SIG-M5 treated with dmso at 0.1 percent for 504 hours (cell line): ENCODE data around the gene USP47.

ENCODE experiments used
- DNase-seq: peaks from one replicate; lab custom pipeline; 2025; ENCODE audit not compliant: unreplicated experiment; lab: John Stamatoyannopoulos, UW

USP47 gene

GRCh38 chr11:11979488-11980117 is 137.8 kb downstream of the USP47 start:
- DNase-seq, result no peak

DNA sequence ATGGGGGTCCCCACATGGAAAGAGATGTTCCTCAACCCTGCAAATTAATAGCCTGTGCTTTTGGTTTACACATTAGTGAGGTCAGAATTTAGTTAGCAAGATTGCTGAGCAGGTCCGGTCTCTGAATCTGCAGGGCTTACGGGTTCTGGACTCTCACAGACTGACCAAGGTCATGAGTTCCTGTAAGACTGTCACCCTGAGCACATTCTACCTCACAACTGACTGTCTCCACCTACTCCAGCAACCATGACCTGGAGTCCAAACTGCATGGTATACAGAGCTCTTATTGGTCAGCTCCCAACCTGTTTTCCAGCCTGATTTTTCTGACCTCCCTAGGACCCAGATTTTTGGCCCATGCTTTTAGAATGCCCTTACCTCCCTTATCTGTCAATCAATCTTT is 138.4 kb downstream of the USP47 start:
- no peak for DNase-seq

DNA sequence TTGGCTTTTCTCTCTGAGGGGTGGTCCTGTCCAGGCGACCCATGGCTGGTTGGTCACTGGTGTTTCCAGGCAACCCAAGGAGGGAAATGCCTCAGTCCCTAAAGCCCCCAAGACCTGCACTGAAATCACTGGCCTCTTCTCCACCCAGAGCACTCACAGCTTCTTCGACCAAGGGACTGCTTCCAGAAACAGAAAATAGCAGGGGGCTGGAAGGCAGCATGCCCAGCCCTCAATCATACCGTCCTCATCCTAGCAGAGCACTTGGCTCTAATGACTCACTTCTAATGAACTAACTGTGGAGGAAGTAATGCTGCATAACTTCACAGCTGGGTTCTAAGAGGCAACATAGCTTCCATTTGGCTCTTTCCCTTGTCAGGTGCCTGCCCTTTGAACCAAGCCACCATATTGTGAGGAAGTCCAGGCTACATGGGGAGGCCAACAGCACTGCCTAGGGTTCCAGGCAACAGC is 139.1 kb downstream of the USP47 start:
- DNase-seq, result no peak

GRCh38 chr11:11981364-11981763 is 139.6 kb downstream of the USP47 start:
- no peak for DNase-seq

DNA sequence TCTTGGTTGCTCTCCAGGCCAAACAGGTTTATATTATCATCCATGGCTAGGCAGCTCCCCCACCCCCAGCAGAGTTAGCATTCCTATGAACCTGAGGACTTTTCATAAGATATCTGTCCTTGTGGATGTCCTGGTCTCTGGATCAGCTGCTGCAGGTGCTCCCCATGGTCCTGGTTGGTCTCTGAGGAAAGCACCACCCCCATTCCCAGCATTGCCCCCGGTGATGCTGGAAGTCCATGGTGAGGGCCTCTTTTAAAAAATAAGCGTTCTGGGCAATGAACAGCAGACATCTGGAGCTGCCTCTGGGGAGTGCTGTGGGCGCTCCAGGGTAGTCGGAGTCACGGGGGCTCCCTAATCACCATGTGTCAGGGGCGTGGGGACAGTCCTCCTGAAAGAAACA is 140.1 kb downstream of the USP47 start:
- no peak for DNase-seq

DNA sequence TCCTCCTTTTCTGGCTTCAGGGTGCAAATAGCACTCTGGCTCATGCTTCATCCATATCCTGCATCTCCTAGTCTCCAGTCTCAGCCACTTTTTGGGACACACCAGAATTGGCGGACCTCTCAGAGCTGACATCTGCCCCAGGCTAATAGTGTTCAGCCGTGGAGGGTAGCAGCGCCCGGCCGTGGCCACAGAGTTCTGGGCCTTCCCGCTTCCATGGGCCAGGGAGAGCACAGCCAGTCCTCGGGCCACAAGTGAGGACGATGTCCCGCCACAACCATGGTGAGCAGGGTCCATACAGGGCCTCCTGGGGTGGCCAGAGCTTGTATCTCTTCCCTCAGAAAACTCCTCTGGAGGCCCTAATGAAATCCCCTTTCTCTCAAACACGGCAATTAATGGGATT is 140.7 kb downstream of the USP47 start:
- DNase-seq, result no peak

DNA sequence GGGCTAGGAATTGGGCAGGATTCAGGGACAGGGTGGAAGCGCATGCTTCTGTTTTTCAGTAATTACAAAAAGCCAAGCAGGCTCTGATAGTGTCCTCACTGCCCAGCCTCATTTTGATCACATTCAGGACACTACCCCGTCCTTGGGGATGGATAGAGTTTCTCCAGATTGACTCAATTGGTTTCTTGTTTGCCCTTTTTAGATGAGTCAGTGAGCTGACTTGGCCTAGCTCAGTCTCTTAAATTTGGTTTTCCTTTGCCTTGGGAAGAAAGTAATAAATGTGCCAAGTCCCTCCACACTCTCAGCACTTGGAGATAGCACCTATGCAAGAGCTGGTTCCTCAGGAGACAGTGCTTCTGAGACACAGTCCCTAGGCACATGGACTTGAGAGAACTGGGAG is 141.2 kb downstream of the USP47 start:
- DNase-seq, result no peak

GRCh38 chr11:11983427-11983826 is 141.7 kb downstream of the USP47 start:
- no peak for DNase-seq

- no peak for DNase-seq
Measured at GRCh38 chr11:11984563-11984962, 142.8 kb downstream of the USP47 start.

DNA sequence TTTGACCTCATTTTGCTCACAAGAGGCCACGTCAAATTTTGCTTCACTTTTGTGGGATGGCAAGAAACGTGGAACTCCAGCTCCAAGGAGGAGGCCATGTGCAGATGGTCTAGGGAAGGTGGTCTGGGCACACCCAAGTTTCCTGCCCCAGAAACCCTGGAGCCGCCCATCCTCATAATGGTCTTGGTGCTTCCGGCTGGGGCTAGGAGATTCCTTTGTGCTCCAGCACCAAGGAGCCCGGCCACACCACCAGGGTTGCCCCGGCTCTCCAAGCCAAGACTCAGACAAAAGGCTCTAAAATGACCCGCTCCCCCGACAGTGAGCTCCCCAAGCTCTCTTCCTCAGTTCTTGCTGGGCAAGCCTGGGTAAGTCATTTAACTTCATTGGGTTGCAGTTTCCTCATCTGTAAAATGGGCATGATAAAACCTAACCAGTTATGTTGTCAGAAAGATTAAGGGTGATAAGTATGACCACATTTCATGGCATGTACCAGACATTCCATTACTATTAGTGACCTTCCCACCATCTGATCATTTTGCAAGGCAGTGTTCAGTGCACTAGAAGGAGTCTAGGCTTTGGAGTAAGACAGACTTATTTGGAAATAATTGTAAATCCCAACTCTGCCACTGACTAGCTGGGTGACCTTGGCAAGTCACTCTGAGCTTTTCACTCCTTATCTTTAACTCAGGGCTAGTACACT is 143.4 kb downstream of the USP47 start:
- DNase-seq, result no peak

DNA sequence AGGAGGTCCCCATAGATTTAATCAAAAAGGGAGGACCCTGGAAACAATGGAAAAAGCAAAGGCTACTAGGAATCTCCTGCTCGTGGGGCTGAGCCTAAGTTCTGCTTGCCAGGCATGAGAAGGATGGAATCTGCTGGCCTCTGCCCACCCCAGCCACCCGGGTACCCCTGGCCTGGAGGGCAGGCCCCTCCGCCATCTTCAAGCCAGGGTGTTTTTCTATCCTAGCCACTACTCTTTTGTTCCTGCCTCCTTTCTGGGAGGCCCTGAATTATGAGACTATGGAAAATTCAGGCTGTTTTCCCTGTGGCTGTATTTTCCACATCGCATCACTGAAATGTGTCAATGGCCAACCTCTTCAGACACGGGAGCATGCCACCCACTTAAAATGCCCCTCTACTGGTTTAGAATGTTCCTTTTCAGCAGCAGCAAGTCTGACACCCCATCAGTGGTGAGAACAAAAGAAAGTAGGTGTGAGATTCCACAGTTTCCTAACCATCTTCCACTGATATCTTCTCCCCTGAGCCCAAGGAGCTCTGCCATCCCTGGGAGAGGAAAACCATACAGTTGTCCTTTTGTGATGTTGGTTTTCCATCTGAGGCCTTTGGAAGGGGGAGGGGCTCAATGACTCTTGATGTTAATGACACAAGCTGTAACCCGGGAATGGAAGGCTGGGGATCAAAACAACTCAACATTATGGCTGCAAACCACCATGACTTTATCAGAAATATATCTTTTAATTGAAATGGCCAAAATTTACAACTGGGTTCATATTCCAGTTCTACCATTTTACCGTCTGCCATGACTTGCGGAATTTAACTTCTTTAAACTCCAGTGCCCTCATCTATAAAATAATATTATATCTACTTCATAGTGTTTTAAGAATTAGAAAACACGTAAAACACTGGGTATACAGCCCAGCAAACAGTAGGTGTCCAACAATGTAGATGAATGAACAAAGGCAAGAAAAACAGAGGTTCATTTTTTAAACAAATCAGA is 144.5 kb downstream of the USP47 start:
- no peak for DNase-seq

DNA sequence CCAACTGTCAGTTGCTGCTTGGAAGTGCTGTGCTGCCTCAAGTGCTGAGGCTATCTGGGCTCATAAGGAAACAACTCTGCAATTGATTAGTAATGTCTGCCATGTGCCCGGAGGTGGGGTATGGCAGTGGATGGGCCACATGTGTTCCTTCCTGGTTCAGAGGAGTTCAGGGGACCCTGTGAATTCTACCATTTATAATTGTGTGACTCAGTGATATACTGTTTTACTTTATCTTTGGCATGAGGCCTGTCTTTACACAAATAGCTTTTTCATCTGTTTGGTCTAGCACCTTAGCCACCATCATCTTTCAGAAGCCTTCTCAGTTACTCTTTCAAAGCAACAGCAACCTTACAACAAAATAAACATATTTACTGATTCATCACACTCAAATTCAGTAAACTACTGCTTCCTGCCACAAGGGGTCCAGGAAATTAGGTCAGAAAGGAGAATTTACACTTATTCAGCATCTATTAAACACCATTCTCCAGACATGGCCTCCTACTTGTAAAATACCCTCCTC is 145.8 kb downstream of the USP47 start:
- DNase-seq, result no peak

DNA sequence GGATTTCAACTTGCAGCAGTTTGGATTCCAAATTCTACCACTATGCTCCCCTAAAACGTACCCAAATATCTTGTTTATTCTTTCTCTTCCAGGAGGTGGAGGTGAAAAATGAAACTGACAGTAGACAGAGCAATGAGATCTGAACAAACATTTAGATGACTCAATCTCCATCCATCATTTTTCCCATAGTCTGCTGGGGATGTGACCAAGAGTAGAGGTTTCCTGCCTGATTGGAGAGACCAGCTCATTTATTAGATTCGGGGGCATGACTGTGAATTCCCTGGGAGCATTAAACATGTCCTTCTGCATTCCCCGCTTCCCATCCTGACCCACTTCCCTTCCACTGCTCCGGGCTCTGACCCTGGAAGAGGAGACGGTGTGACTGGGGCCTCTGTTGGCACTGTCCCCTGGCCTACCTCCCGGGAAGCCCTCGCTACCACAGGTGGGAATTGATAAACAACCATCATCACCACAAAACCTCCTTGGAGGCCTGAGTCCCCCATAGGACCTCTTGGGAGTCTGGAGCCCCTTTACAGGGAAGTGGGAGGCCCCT is 146.4 kb downstream of the USP47 start:
- no peak for DNase-seq

- DNase-seq, result no peak
Measured at GRCh38 chr11:11988681-11989261, 147.0 kb downstream of the USP47 start.

GRCh38 chr11:11989774-11990744 is 148.3 kb downstream of the USP47 start:
- DNase-seq, result no peak

GRCh38 chr11:11992257-11993212 is 150.8 kb downstream of the USP47 start:
- no peak for DNase-seq

DNA sequence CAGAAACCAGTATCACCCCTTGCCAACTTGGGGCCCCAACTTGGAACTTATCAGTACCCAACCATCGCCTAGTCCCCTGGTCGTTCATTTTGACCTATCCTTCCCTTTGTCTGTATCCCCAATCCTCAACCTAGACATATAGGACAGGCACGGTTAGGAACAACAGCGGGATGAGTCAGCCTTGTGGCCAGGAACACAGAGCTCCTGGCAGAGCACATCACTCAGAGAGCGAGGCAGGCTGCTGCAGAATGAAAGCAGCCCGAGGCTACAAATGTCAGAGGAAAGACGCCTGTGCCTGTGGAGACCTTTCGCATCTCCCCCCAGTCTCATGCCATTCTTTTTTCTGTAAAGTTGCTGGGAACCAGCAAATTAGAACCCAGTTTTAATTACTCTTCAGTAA is 152.1 kb downstream of the USP47 start:
- no peak for DNase-seq

GRCh38 chr11:11995601-11996000 is 153.8 kb downstream of the USP47 start:
- no peak for DNase-seq
